Endothelial cell (in vitro differentiated cells): ENCODE results near the gene NAA10. TPM values are rescaled to one million over a fixed set of nuclear protein-coding genes. Genes with fewer than 3 reads are reported as not detected.

Source experiments
- DNase-seq: peaks from one replicate; pipeline ENCODE4 v3.0.0; 2021; ENCODE audit warnings: low spot score
- H3K27ac Mint-ChIP-seq: one replicate; pipeline ENCODE4 v1.8.0; 2021; ENCODE audit warnings: mixed read lengths, inconsistent platforms; ENCODE audit not compliant: unreplicated experiment
- H3K27me3 Mint-ChIP-seq: one replicate; pipeline ENCODE4 v1.8.0; 2021; ENCODE audit warnings: mild to moderate bottlenecking, moderate library complexity, mixed read lengths, inconsistent platforms; ENCODE audit not compliant: unreplicated experiment
- H3K36me3 Mint-ChIP-seq: one replicate; pipeline ENCODE4 v1.8.0; 2021; ENCODE audit warnings: mild to moderate bottlenecking, low read depth, mixed read lengths, inconsistent platforms; ENCODE audit not compliant: unreplicated experiment
- H3K4me1 Mint-ChIP-seq: one replicate; pipeline ENCODE4 v1.8.0; 2021; ENCODE audit warnings: mild to moderate bottlenecking, mixed read lengths, inconsistent platforms; ENCODE audit not compliant: unreplicated experiment
- H3K4me3 Mint-ChIP-seq: one replicate; pipeline ENCODE4 v1.8.0; 2021; ENCODE audit warnings: mild to moderate bottlenecking, mixed read lengths, inconsistent platforms; ENCODE audit not compliant: unreplicated experiment
- H3K9me3 Mint-ChIP-seq: one replicate; pipeline ENCODE4 v1.8.0; 2021; ENCODE audit warnings: mixed read lengths, inconsistent platforms; ENCODE audit not compliant: unreplicated experiment
- microRNA-seq: library from miRNA; unstranded; fragments of <30 nt; microRNA quantifications from one replicate; pipeline ENCODE4, GENCODE V29; 2020; ENCODE audit not compliant: unreplicated experiment
- total RNA-seq: library from RNA; stranded (reverse); fragmentation: NEBNext Ultra II Directional; extraction: Animal tissue kit (Norgen Biotek cat#: 25700); gene quantifications from one replicate; pipeline ENCODE4 v1.2.1, GENCODE V29; 2021; ENCODE audit not compliant: unreplicated experiment
- TF ChIP-seq, protein P1 (sequence below): fragments of 200-600 bp; sonication (generic); IDR thresholded peaks from one replicate; pipeline ENCODE4 v1.5.0; 2021; ENCODE audit warnings: antibody characterized with exemption; ENCODE audit not compliant: unreplicated experiment

The NAA10 gene
- total RNA-seq, 1 donor from 2014 or later = 85.5 TPM

DNA sequence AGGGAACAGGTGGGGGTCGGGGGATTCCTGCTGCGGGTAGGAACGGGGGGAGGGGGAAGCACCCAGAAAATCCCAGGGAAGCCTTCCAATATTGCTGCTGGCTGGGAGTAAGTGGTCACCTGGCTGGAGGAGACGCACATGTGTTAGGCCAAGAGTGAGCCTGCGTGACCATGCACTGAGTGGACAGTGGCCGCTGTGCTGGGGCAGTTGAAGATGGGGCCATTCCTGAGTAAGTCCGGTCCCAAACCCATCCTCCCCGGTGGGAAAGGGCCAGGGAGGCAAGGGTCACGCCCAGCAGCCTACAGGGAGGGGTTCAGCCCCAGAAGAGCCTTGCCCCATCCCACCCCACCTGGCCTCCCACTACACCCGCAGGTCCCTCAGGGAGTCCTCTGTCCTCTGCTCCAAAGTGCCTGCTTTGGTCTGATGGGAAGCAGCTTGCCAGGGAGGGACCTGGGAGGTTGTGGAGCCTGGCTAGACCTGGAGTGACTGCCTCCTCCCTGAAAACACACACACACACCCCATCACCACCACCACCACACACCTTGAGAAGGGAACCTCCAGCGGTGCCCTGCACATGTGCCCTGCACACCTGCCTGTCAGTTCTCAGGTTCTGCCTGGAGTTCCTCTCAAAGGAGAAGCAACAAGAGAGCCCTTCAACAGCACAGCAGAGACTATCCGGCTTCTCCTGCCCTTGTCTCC is 54.9 kb downstream of the NAA10 start:
- Mint-ChIP-seq H3K27me3 (peaks cover 7% of the 10 kb centered on the region), H3K4me1 (peaks cover 11% of the 10 kb centered on the region), H3K4me3 (no peak overlapping the region), H3K27ac (no peak overlapping the region), H3K9me3 (no peaks in the 10 kb centered on the region), H3K36me3 (no peaks in the 10 kb centered on the region)
- DNase-seq = no peak
- TF ChIP-seq, protein P1, sequence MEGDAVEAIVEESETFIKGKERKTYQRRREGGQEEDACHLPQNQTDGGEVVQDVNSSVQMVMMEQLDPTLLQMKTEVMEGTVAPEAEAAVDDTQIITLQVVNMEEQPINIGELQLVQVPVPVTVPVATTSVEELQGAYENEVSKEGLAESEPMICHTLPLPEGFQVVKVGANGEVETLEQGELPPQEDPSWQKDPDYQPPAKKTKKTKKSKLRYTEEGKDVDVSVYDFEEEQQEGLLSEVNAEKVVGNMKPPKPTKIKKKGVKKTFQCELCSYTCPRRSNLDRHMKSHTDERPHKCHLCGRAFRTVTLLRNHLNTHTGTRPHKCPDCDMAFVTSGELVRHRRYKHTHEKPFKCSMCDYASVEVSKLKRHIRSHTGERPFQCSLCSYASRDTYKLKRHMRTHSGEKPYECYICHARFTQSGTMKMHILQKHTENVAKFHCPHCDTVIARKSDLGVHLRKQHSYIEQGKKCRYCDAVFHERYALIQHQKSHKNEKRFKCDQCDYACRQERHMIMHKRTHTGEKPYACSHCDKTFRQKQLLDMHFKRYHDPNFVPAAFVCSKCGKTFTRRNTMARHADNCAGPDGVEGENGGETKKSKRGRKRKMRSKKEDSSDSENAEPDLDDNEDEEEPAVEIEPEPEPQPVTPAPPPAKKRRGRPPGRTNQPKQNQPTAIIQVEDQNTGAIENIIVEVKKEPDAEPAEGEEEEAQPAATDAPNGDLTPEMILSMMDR = no peak

Small RNA genes within 50 kb of the gene (microRNA-seq; reads per million reads assigned to microRNA genes)
- gene MIR3202-1 (not detected), gene MIR3202-2 (not detected)

Other genes with a start within 250 kb of the NAA10 start
- 7.9 TPM for gene SLC6A8, start 247.1 kb downstream of the NAA10 start, total RNA-seq
- 282 TPM for gene BCAP31, start 210.7 kb downstream of the NAA10 start, total RNA-seq
- 19.5 TPM for gene ABCD1, start 210.2 kb downstream of the NAA10 start, total RNA-seq
- gene PLXNB3, start 170.8 kb downstream of the NAA10 start, total RNA-seq = 11.2 TPM
- gene SRPK3, start 154.0 kb downstream of the NAA10 start, total RNA-seq = 0.18 TPM
- 43.3 TPM for gene IDH3G, start 140.7 kb downstream of the NAA10 start, total RNA-seq
- gene SSR4, start 140.4 kb downstream of the NAA10 start, total RNA-seq = 243 TPM
- 2.6 TPM for gene PDZD4, start 104.5 kb downstream of the NAA10 start, total RNA-seq
- gene L1CAM, start 48.9 kb downstream of the NAA10 start, total RNA-seq = 0.31 TPM
- gene AVPR2, start 30.4 kb downstream of the NAA10 start, total RNA-seq = 0.77 TPM
- gene ARHGAP4, start 8.8 kb downstream of the NAA10 start, total RNA-seq = 72.2 TPM
- 19.3 TPM for gene RENBP, start 9.6 kb upstream of the NAA10 start, total RNA-seq
- gene HCFC1, start 36.8 kb upstream of the NAA10 start, total RNA-seq = 74.6 TPM
- gene TMEM187, start 37.7 kb upstream of the NAA10 start, total RNA-seq = 12.0 TPM
- gene IRAK1, start 84.9 kb upstream of the NAA10 start, total RNA-seq = 89.9 TPM
- gene MECP2, start 162.7 kb upstream of the NAA10 start, total RNA-seq = 60.0 TPM
- not detected for gene OPN1LW, start 209.2 kb upstream of the NAA10 start, total RNA-seq
- gene OPN1MW, start 247.6 kb upstream of the NAA10 start, total RNA-seq = not detected